HEK293 (cell line): Measurements from ENCODE around the gene TSHZ2.

Experiments
- CTCF ChIA-PET: fragments of 350-600 bp; formaldehyde crosslinking; extraction: SDS; loops from one replicate; lab custom pipeline; 2021; ENCODE audit warnings: antibody characterized with exemption; lab: Yijun Ruan, JAX
- POLR2A ChIA-PET: fragments of 300-600 bp; formaldehyde crosslinking; extraction: SDS; loops from one replicate; lab custom pipeline; 2020; ENCODE audit warnings: antibody characterized with exemption, inconsistent platforms; lab: Yijun Ruan, JAX
- H3K27ac ChIP-seq: fragments of 200-500 bp; sonication (Bioruptor generic); 2 replicates; pipeline ENCODE4 v1.5.1; 2014; ENCODE audit warnings: low read depth, low read length, control low read depth, inconsistent platforms; ENCODE audit errors: extremely low read depth
- H3K36me3 ChIP-seq, 2 experiments: fragments of 200-500 bp in 1 of 2; sonication (Bioruptor generic) in 1 of 2; 1 replicate in 1 of 2; 2 replicates in 1 of 2; pipeline ENCODE4 v1.5.1; 2014 to 2017; ENCODE audit warnings: inconsistent platforms in 2 of 2, low read length in 2 of 2; ENCODE audit not compliant: control insufficient read depth in 2 of 2, insufficient read depth in 1 of 2
- H3K4me1 ChIP-seq: fragments of 200-500 bp; sonication (Bioruptor generic); 2 replicates; pipeline ENCODE4 v1.5.1; 2014; ENCODE audit warnings: mild to moderate bottlenecking, low read length, inconsistent platforms; ENCODE audit not compliant: control insufficient read depth, insufficient read depth
- H3K4me3 ChIP-seq: 2 replicates; pipeline ENCODE4 v1.5.1; 2011; ENCODE audit warnings: low read depth, mild to moderate bottlenecking, control low read depth, low read length, moderate library complexity
- H3K9me3 ChIP-seq: fragments of 200-500 bp; sonication (Bioruptor generic); 2 replicates; pipeline ENCODE4 v1.5.1; 2014; ENCODE audit warnings: low read depth, low read length, inconsistent platforms; ENCODE audit not compliant: control insufficient read depth, insufficient read depth
- FEZF1 ChIP-seq: fragments of 450-650 bp; formaldehyde crosslinking; IDR thresholded peaks from 2 replicates; pipeline ENCODE4 v1.5.1; 2016; ENCODE audit warnings: missing biosample characterization, missing genetic modification characterization
- GLI2 ChIP-seq: fragments of 450-650 bp; formaldehyde crosslinking; IDR thresholded peaks from 2 replicates; pipeline ENCODE4; 2017; ENCODE audit warnings: missing biosample characterization, missing genetic modification characterization, low read depth, borderline replicate concordance
- MEIS1 ChIP-seq: sonication (generic); formaldehyde crosslinking; IDR thresholded peaks from 2 replicates; pipeline ENCODE4 v1.8.1; 2022; ENCODE audit warnings: missing genetic modification reagents, mild to moderate bottlenecking, borderline replicate concordance
- OVOL3 ChIP-seq: fragments of 450-650 bp; formaldehyde crosslinking; IDR thresholded peaks from 2 replicates; pipeline ENCODE4 v1.5.1; 2016; ENCODE audit warnings: missing biosample characterization, missing genetic modification characterization
- SETDB1 ChIP-seq: IDR thresholded peaks from one replicate; pipeline ENCODE4 v1.6.1; 2017; ENCODE audit warnings: mild to moderate bottlenecking, low read length, moderate library complexity, mixed read lengths; ENCODE audit not compliant: insufficient read length
- YY1 ChIP-seq: fragments of 450-650 bp; formaldehyde crosslinking; IDR thresholded peaks from 2 replicates; pipeline ENCODE4 v1.5.1; 2018; ENCODE audit warnings: missing biosample characterization, missing genetic modification characterization
- ZBTB10 ChIP-seq: fragments of 450-650 bp; formaldehyde crosslinking; IDR thresholded peaks from 2 replicates; pipeline ENCODE4 v1.5.1; 2016; ENCODE audit warnings: missing biosample characterization, missing genetic modification characterization
- ZBTB11 ChIP-seq: fragments of 450-650 bp; formaldehyde crosslinking; conservative IDR thresholded peaks from 2 replicates; pipeline ENCODE4 v1.5.1; 2016; ENCODE audit warnings: low read depth, missing biosample characterization, missing genetic modification characterization
- ZNF10 ChIP-seq: fragments of 450-650 bp; formaldehyde crosslinking; IDR thresholded peaks from 2 replicates; pipeline ENCODE4 v1.5.1; 2017; ENCODE audit warnings: missing biosample characterization, missing genetic modification characterization
- ZNF112 ChIP-seq: fragments of 450-650 bp; formaldehyde crosslinking; IDR thresholded peaks from 2 replicates; pipeline ENCODE4 v1.5.0; 2017; ENCODE audit warnings: missing biosample characterization, missing genetic modification characterization
- ZNF132 ChIP-seq: fragments of 450-650 bp; formaldehyde crosslinking; IDR thresholded peaks from 2 replicates; pipeline ENCODE4 v1.5.1; 2017; ENCODE audit warnings: missing biosample characterization, missing genetic modification characterization, borderline replicate concordance
- ZNF184 ChIP-seq: fragments of 450-650 bp; IDR thresholded peaks from 2 replicates; pipeline ENCODE4 v1.5.1; 2018; ENCODE audit warnings: missing biosample characterization, mild to moderate bottlenecking, missing genetic modification characterization
- ZNF19 ChIP-seq: fragments of 450-650 bp; formaldehyde crosslinking; IDR thresholded peaks from 2 replicates; pipeline ENCODE4; 2016; ENCODE audit warnings: missing biosample characterization, missing genetic modification characterization, low read depth
- ZNF223 ChIP-seq: fragments of 450-650 bp; formaldehyde crosslinking; IDR thresholded peaks from 2 replicates; pipeline ENCODE4 v1.5.1; 2016; ENCODE audit warnings: missing biosample characterization, missing genetic modification characterization
- ZNF362 ChIP-seq: fragments of 450-650 bp; formaldehyde crosslinking; IDR thresholded peaks from 2 replicates; pipeline ENCODE4 v1.5.1; 2016; ENCODE audit warnings: missing biosample characterization, missing genetic modification characterization
- ZNF416 ChIP-seq: fragments of 450-650 bp; formaldehyde crosslinking; IDR thresholded peaks from 2 replicates; pipeline ENCODE4 v1.5.1; 2016; ENCODE audit warnings: missing biosample characterization, missing genetic modification characterization
- ZNF423 ChIP-seq: fragments of 450-650 bp; formaldehyde crosslinking; IDR thresholded peaks from 2 replicates; pipeline ENCODE4 v1.5.1; 2016; ENCODE audit warnings: missing biosample characterization, missing genetic modification characterization
- ZNF473 ChIP-seq: fragments of 450-650 bp; formaldehyde crosslinking; IDR thresholded peaks from 2 replicates; pipeline ENCODE4 v1.5.1; 2017; ENCODE audit warnings: missing biosample characterization, missing genetic modification characterization
- ZNF48 ChIP-seq: fragments of 450-650 bp; formaldehyde crosslinking; IDR thresholded peaks from 2 replicates; pipeline ENCODE4 v1.5.1; 2016; ENCODE audit warnings: missing biosample characterization, missing genetic modification characterization
- ZNF555 ChIP-seq: fragments of 450-650 bp; formaldehyde crosslinking; conservative IDR thresholded peaks from 2 replicates; pipeline ENCODE4 v1.5.1; 2017; ENCODE audit warnings: missing biosample characterization, mild to moderate bottlenecking, missing genetic modification characterization, inconsistent platforms
- ZNF560 ChIP-seq: fragments of 450-650 bp; formaldehyde crosslinking; IDR thresholded peaks from 2 replicates; pipeline ENCODE4 v1.5.1; 2017; ENCODE audit warnings: missing biosample characterization, missing genetic modification characterization, borderline replicate concordance
- ZNF585B ChIP-seq: fragments of 450-650 bp; formaldehyde crosslinking; IDR thresholded peaks from 2 replicates; pipeline ENCODE4 v1.5.1; 2016; ENCODE audit warnings: missing biosample characterization, missing genetic modification characterization
- ZNF621 ChIP-seq: fragments of 450-650 bp; formaldehyde crosslinking; IDR thresholded peaks from 2 replicates; pipeline ENCODE4 v1.5.1; 2017; ENCODE audit warnings: missing biosample characterization, missing genetic modification characterization
- ZNF792 ChIP-seq: fragments of 450-650 bp; formaldehyde crosslinking; IDR thresholded peaks from 2 replicates; pipeline ENCODE4 v1.5.1; 2016; ENCODE audit warnings: missing biosample characterization, missing genetic modification characterization

Gene TSHZ2

GRCh38 chr20:53428588-53428987, 456.4 kb downstream of the TSHZ2 start:
- no peaks in the 10 kb centered on the region for H3K9me3 ChIP-seq
- H3K4me3 ChIP-seq = no peak overlapping the region
- no peak for TF ChIP-seq ZNF362 (tag by site-specific recombination)
- no peak for TF ChIP-seq ZNF19 (tag by site-specific recombination)
- no peak for TF ChIP-seq ZNF48 (tag by site-specific recombination)
- TF ChIP-seq YY1 (tag by site-specific recombination) = no peak
- no peak for TF ChIP-seq ZNF112 (tag by site-specific recombination)
- TF ChIP-seq ZBTB11 (tag by site-specific recombination) = no peak
- H3K36me3 ChIP-seq = no peaks in the 10 kb centered on the region
- CTCF ChIA-PET = no interaction called here
- no peak overlapping the region for H3K27ac ChIP-seq
- no peaks in the 10 kb centered on the region for H3K4me1 ChIP-seq
- POLR2A ChIA-PET = no interaction called here

- no peak overlapping the region for H3K27ac ChIP-seq
- CTCF ChIA-PET = no interaction called here
- POLR2A ChIA-PET = no interaction called here
- H3K9me3 ChIP-seq = no peaks in the 10 kb centered on the region
- TF ChIP-seq ZNF132 (tag by site-specific recombination) (no peak), OVOL3 (tag by site-specific recombination) (no peak), SETDB1 (no peak), ZBTB10 (no peak), ZNF184 (no peak), ZNF621 (no peak), ZNF792 (tag by site-specific recombination) (no peak), FEZF1 (tag by site-specific recombination) (no peak), ZNF423 (tag by site-specific recombination) (no peak), YY1 (tag by site-specific recombination) (no peak), MEIS1 (CRISPR knock-in tag) (no peak), ZNF473 (tag by site-specific recombination) (no peak), ZNF10 (tag by site-specific recombination) (no peak), ZNF223 (tag by site-specific recombination) (no peak), ZNF416 (tag by site-specific recombination) (no peak), GLI2 (tag by site-specific recombination) (no peak), ZNF585B (no peak), ZNF560 (tag by site-specific recombination) (no peak), ZNF555 (tag by site-specific recombination) (no peak)
- H3K4me1 ChIP-seq = no peaks in the 10 kb centered on the region
- H3K4me3 ChIP-seq = no peak overlapping the region
- H3K36me3 ChIP-seq = no peaks in the 10 kb centered on the region
Observed at GRCh38 chr20:53428996-53429395, 456.8 kb downstream of the TSHZ2 start.
